ENCODE data around the gene C5orf63. TPM values are rescaled to one million over a fixed set of nuclear protein-coding genes. Genes with fewer than 3 reads are reported as not detected.

Gene C5orf63
- total and polyA plus RNA-seq, 2 experiments from 2014 or later, result 6.8 to 10.5 TPM

DNA sequence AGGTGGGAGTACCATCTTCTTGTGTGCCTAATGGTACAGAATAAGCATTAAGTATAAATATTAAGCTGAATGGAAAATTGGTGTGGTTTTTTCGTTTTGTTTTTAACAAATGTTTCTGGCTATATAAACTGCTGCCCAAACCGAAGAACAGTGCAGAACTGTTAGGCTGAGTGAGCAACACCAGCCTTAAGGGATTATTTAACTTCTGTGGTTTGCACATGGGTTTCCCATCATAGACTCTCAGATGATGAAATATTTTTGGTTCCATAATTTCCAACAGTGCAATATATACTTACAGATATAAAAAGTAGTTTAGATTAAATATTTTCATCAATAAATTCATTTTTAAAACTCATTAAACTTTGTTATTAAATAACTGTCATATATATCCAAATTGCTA is 16.4 kb downstream of the C5orf63 start:
- ATAC-seq, result no peak
- no peak overlapping the region for H3K4me2 ChIP-seq
- H3K27me3 Mint-ChIP-seq (ENCODE audit: insufficient read depth, low read depth, poor library complexity), result peaks cover 2% of the 10 kb centered on the region

More for the DNA sequence above, 16.4 kb downstream of the C5orf63 start:
- H3K27ac ChIP-seq (ENCODE audit: low read depth), result no peak overlapping the region
- Mint-ChIP-seq H3K4me1 (0 out of 3 replicates have a peak, but pooled peaks cover 2% of the 10 kb centered on the region), H3K9me3 (peaks cover 8% of the 10 kb centered on the region), H3K27ac (no peak overlapping the region), H3K36me3 (ENCODE audit: low read depth) (peaks cover 12% of the 10 kb centered on the region), H3K4me3 (no peak overlapping the region)
- DNase-seq (ENCODE audit: low spot score), result no peak
- no peaks in the 10 kb centered on the region for H3F3A ChIP-seq (replicated peaks; ENCODE audit: low read depth)
- peaks cover 7% of the 10 kb centered on the region; the same call in 1 of the 2 replicates for H3K4me1 ChIP-seq (ENCODE audit: insufficient read depth)
- no peak overlapping the region for H3K4me3 ChIP-seq
- H3K36me3 ChIP-seq (ENCODE audit: insufficient read depth), result no peaks in the 10 kb centered on the region
- H3K27me3 ChIP-seq (ENCODE audit: insufficient read depth), result no peaks in the 10 kb centered on the region
- TF ChIP-seq CREB1 (CRISPR knock-in tag; IDR thresholded peaks at IDR 0.05; ENCODE audit: low read depth) (no peak), ETS1 (IDR thresholded peaks at IDR 0.05) (no peak), JUNB (IDR thresholded peaks at IDR 0.05; ENCODE audit: unreplicated experiment) (no peak), POLR2AphosphoS5 (IDR thresholded peaks at IDR 0.05; ENCODE audit: low read depth) (no peak), NANOG (IDR thresholded peaks at IDR 0.05; ENCODE audit: borderline replicate concordance) (no peak), ZNF462 (CRISPR knock-in tag; IDR thresholded peaks at IDR 0.05) (no peak), ZNF114 (CRISPR knock-in tag; IDR thresholded peaks at IDR 0.05) (no peak), REST (IDR thresholded peaks at IDR 0.05; ENCODE audit: unreplicated experiment) (no peak), CTCF (conservative IDR thresholded peaks at IDR 0.05; ENCODE audit: low read depth in 2 of 2) (no peak), EZH2 (IDR thresholded peaks at IDR 0.05; ENCODE audit: low read depth, unreplicated experiment) (no peak), STAT1 (IDR thresholded peaks at IDR 0.05; ENCODE audit: unreplicated experiment) (no peak), EZH2phosphoT487 (IDR thresholded peaks at IDR 0.05; ENCODE audit: unreplicated experiment) (no peak), ZNF331 (CRISPR knock-in tag; IDR thresholded peaks at IDR 0.05; ENCODE audit: low read depth) (no peak)
- H4K20me1 ChIP-seq (replicated peaks; ENCODE audit: insufficient read depth), result no peaks in the 10 kb centered on the region
- H2AFZ ChIP-seq, result no peak overlapping the region
- no peaks in the 10 kb centered on the region for H3K79me2 ChIP-seq (replicated peaks; ENCODE audit: insufficient read depth)
- H3K9me2 ChIP-seq (ENCODE audit: insufficient read depth), result no peaks in the 10 kb centered on the region; the same call in 1 of the 2 replicates
